HTERT RPE-1 (cell line): ENCODE measurements around the gene TANK.
"Not testable (repeated sequence)": the region's sequence is repeated elsewhere in the genome, so short reads cannot be mapped to it uniquely, and the experiment has no call there.

Experiments used
- in situ Hi-C: fragments of 300-500 bp; cut with MboI; formaldehyde crosslinking; loops from 4 replicates; pipeline ENCODE4 v1.14.3; 2020; ENCODE audit warnings: low sequenced_read_pairs

Gene TANK

DNA sequence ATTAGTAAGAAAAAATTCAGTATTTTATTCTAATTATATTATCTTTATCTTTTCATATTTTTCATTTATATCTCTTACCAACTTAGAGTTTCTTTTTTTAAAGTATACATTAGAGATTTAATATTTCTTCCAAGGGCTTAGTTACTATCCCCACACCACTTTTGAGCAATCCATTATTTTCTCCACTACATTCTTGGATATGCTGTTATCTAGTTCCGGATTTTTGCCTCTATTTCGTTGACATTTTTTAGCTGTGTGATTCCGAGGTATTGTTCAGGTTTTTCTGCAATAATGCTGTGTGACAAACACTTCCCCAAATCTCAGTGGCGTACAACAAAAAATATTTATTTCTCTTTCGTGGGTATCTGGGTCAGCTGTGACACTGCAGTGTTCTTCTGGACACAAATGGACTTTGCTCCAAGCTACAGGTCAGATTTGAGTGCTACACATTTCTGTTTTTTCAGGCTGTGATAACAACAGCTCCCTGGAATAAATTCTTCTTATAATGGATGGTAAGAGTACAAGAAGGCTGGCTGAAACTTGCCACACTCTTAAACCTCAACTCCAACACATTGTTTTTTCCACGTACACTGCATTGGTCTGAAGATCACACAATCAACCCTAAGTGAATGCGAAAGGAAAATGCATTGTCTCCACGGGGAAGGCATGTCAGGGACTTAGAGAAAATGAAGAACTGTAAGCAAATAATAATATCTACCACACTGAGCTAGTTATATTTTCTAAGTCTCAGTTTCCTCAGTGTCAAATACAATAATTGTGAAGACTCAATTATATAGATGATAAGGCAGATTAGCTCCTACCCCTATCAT lies 97.1 kb downstream of the TANK start:
- in situ Hi-C loops, result no loop called here

DNA sequence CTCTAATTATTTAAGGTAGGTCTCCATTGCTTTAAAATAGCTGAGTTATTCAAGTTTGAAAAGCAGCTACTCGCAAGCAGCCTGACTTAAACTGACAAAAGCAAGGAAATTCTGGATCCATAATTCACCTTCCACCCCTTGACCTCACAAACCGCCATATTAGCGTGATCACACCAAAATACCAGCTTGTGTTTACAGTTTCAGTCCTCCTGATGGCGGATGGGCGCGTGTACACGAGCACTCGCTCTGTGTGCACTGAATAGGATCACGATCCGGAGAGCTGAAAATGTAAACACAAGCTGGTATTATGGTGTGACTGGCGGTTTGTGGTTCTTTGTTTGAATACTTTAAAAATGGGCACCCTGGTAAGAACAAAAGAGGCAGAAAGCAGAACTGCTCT lies 105.6 kb downstream of the TANK start:
- in situ Hi-C loops, result no loop called here

DNA sequence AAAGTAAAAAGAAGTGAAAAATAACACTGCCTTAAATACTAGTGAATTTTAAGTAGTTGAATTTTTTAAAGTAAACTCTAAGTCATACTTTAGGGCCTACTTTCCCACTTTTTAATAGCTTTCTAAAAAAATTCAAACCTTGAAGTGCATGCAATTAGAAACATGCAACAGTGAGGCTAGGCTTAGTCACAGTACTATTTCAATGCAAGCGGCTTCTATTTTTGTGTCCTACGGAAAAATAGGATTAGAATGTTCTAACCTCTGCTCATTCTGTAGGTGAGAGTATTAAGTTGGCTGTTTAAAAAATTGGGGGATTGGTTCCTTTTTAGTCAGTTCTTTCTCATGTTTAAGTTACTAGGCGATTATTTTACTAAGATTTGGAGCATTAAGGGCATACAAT lies 108.9 kb downstream of the TANK start:
- in situ Hi-C loops, result no loop called here

DNA sequence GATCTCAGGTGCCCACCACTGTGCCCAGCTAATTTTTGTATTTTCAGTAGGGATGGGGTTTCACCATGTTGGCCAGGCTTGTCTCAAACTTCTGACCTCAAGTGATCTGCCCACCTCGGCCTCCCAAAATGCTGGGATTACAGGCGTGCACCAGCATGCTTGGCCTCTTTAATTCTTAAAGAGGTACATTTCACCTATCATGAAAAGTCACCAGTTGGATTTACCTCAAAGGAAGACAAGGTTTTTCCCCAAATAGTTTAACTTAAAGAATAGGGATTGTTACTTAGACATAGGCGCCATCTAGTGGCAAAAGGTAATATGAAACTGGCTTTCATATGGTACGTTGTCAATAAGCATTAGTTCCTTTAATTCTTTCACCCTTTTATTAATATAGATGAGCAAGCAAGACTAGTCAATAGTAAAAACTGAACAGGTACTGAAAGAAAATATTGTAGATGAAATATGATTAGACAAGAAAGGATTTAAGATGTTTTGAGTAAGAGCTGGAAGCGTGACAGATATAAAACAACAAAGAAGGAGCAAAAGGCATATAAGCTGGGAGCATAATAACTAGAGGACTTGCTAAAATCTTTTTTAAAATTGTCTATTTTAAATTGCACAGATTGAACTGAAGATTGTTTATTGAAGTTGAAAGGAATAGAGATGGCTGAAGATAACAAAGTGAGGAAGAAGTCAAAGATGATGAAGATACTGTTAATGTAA lies 113.0 kb downstream of the TANK start:
- in situ Hi-C loops, result no loop called here

DNA sequence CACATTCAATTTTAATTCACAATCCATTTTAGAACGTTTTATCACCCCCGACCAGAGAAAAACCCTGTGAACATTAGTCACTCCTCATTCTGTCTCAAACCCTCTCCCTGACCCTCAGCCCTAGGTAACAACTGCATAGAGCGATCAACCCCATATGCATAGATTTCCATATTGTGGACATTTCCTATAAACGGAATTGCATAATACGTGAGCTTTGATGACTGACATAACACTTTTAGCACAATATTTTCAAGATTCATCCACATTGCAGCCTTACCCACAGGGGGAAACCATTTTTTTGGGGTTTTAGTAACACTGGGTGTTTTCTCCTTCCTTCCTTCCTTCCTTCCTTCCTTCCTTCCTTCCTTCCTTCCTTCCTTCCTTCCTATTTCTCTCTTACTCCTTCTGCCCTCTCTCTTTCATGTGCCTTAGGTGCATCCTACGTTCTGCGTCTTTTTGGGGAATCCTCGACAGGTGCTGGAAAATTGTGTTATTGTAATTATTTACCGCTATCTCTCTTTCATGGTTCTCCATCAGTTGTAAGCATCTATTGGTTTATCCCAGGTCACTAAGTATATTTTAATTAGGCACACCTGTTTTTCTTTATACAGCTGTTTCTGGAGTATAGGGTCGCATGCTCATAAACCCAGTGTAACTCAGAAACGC lies 118.5 kb downstream of the TANK start:
- in situ Hi-C loops, result not testable (repeated sequence)

DNA sequence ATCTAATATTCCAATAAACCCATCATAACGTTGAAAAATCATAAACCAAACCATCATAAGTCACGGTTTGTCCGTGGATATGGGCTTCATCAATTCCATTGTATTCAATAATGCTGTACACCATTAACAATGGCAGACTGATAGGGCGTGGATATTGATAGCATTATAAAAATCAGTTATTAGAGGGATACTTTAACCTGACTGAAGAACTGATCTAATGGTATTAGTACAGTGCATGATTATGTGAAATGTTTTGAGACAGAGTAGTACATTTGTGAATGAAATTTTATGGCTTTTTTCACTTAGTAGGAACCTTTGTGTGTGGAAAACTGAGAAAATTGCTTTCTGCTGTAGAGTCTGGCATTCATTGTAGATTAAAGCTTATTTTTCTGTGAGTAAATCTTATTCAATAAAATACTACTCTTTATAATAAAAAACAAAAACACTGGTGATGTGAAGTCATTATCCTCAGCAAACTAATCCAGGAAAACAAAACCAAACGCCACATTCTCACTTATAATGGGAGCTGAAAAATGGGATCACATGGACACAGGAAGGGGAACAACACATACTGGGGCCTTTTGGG lies 119.1 kb downstream of the TANK start:
- in situ Hi-C loops, result not testable (repeated sequence)

DNA sequence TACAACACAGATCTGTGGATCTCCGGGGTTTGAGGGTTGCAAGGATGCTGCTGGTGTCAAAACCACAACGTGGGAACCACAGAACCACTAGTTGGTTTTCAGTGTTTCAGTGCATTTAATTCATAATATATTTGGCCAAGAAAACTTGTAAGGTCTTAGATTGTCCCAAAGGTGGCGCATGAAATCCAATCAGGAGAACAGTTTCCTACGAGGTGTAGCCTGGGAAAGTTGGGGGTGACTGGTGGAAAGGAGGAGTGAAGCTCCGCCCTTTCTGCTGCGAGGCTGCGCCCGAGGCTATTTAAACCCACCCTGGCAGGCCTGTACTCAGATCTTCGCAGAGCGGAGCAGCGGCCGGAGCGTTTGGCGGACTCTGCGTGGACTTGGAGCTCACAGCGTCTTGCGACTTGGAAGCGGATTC lies 120.7 kb downstream of the TANK start:
- in situ Hi-C loops, result not testable (repeated sequence)

DNA sequence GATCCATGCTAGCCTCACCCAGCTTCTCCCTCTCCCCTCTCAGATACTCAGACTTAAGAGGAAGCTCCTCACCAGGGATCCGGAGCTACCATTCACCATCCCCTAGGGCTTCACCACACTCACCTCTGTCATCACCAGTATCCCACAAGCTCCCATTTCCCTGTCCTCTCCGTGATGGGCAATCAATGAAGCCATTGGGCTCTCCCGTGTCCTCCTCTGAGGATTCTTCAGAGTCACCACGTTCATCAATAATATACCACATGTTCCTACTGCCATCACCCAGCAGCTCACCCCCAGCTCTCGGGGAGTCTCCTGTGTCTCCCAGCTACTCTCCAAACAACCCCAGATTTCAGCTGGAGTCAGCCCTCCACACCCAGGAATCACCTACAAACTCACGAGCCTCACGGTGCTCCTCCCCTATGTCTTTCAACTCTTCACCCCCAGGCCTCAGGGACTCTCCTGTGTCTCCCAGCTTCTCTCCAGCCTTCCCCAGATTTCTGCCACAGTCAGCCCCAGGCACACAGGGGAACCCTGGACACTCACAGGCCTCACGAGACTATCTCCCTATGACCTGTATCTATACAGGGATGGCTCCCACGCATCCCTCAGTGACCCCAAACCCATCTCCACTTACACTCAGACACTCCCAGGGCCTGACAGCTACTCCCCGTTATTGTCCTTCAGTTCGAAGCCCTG lies 121.5 kb downstream of the TANK start:
- in situ Hi-C loops, result not testable (repeated sequence)

DNA sequence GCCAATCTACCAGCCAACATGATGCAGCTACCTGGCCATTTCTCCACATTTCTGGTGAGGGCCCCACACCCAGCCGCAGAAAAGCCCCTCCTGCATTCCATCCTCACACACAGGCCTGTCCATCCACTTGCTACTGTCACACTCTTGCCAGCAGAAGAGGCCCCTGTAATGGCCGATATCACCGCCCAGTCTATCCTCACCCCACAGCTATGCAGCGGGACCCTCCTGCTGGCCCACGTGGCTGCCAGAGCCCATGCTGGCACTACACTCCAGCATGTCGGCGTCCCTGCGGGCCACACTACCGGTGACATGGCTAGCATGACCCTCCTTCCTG lies 122.0 kb downstream of the TANK start:
- in situ Hi-C loops, result not testable (repeated sequence)

DNA sequence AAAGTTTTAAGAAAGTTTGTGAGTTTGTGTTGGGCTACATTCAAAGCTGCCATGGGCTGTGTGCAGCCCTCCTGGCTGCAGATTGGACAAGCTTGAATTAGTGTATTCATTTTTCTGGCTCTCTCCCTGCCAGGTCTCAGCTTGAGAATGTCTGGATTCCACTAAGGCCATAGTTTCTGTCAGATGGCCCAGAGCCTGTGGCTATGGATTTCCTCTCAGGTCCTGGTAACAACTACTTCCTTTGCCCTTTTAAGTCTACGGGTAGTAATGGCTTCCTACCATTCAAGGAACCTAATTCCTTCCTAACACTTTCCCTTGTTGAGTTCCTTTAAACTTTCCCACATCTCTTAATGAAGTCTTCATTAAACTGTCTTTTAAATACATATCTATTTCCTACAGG lies 123.7 kb downstream of the TANK start:
- in situ Hi-C loops, result no loop called here
